ENCODE results near the gene TMEM9. TPM values are rescaled to one million over a fixed set of nuclear protein-coding genes. Genes with fewer than 3 reads are reported as not detected.

TMEM9 gene
- total RNA-seq, 2 donors from 2014 or later = 145 to 156 TPM

- H3K4me3 ChIP-seq (ENCODE audit: low read length) = no peak overlapping the region
- Mint-ChIP-seq H3K36me3 (ENCODE audit: low read depth) (no peaks in the 10 kb centered on the region), H3K4me3 (no peak overlapping the region), H3K27ac (no peak overlapping the region), H3K9me3 (no peaks in the 10 kb centered on the region), H3K4me1 (no peaks in the 10 kb centered on the region), H3K27me3 (ENCODE audit: insufficient read depth) (peaks cover 2% of the 10 kb centered on the region)
- WGBS, 2 experiments (ENCODE audit: insufficient coverage in 1 of 2, insufficient read length in 1 of 2) = 75 to 82% methylated on average over 7 to 12 of the region's 12 CpGs
- H3K27me3 ChIP-seq (ENCODE audit: control insufficient read depth, insufficient read depth, low read length, poor library complexity, severe bottlenecking) = peaks cover 6% of the 10 kb centered on the region
- H3K27ac ChIP-seq (ENCODE audit: low read depth, low read length) = no peak overlapping the region
- H3K9me3 ChIP-seq (ENCODE audit: control insufficient read depth, low read length) = no peaks in the 10 kb centered on the region
- H3K4me1 ChIP-seq (ENCODE audit: control insufficient read depth, insufficient read depth, low read length) = no peaks in the 10 kb centered on the region
- TF ChIP-seq, protein P1, sequence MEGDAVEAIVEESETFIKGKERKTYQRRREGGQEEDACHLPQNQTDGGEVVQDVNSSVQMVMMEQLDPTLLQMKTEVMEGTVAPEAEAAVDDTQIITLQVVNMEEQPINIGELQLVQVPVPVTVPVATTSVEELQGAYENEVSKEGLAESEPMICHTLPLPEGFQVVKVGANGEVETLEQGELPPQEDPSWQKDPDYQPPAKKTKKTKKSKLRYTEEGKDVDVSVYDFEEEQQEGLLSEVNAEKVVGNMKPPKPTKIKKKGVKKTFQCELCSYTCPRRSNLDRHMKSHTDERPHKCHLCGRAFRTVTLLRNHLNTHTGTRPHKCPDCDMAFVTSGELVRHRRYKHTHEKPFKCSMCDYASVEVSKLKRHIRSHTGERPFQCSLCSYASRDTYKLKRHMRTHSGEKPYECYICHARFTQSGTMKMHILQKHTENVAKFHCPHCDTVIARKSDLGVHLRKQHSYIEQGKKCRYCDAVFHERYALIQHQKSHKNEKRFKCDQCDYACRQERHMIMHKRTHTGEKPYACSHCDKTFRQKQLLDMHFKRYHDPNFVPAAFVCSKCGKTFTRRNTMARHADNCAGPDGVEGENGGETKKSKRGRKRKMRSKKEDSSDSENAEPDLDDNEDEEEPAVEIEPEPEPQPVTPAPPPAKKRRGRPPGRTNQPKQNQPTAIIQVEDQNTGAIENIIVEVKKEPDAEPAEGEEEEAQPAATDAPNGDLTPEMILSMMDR (conservative IDR thresholded peaks at IDR 0.05) = peak; percentile 86
- no peak overlapping the region for H3K9ac ChIP-seq (ENCODE audit: extremely low read depth, low read length, poor library complexity, severe bottlenecking)
- peak; percentile 92 for DNase-seq
- no peaks in the 10 kb centered on the region for H3K36me3 ChIP-seq (ENCODE audit: control insufficient read depth, insufficient read depth, low read length)
These were observed 68.2 kb downstream of the TMEM9 start for GRCh38 chr1:201085902-201086735.

Other genes starting within 250 kb of the TMEM9 start
- gene KIF21B, start 130.8 kb downstream of the TMEM9 start, total RNA-seq = 10 to 100 TPM in 1 of 2 donors, 1 to 10 TPM in 1; 8.8 to 14.7 TPM
- gene CACNA1S, start 42.0 kb downstream of the TMEM9 start, total RNA-seq = under 1 TPM; 0.11 to 0.13 TPM
- gene ASCL5, start 27.3 kb downstream of the TMEM9 start, total RNA-seq = 1 to 10 TPM; 1.2 to 1.8 TPM
- gene IGFN1, start 36.4 kb upstream of the TMEM9 start, total RNA-seq = not detected
- under 1 TPM; 0.18 to 0.44 TPM for gene PKP1, start 129.0 kb upstream of the TMEM9 start, total RNA-seq
- under 1 TPM; 0.35 to 0.88 TPM for gene TNNT2, start 223.2 kb upstream of the TMEM9 start, total RNA-seq
- gene LAD1, start 244.8 kb upstream of the TMEM9 start, total RNA-seq = 10 to 100 TPM; 13.5 to 13.6 TPM

Data from endodermal cell (in vitro differentiated cells).